HG03060 (cell line): ENCODE measurements around the gene PDE4D.

ENCODE experiments used
- ATAC-seq: cut with Tn5 transposase; IDR thresholded peaks from one replicate; pipeline ENCODE4 v1.9.1; 2021; ENCODE audit warnings: low read depth, moderate number of reproducible peaks; ENCODE audit not compliant: unreplicated experiment

Gene PDE4D

GRCh38 chr5:59249726-59250125 is 643.8 kb downstream of the PDE4D start:
- ATAC-seq, result no peak

- ATAC-seq, result no peak
Observed at GRCh38 chr5:59249160-59249559, 644.4 kb downstream of the PDE4D start.

GRCh38 chr5:59246882-59247281 is 646.6 kb downstream of the PDE4D start:
- ATAC-seq, result no peak

DNA sequence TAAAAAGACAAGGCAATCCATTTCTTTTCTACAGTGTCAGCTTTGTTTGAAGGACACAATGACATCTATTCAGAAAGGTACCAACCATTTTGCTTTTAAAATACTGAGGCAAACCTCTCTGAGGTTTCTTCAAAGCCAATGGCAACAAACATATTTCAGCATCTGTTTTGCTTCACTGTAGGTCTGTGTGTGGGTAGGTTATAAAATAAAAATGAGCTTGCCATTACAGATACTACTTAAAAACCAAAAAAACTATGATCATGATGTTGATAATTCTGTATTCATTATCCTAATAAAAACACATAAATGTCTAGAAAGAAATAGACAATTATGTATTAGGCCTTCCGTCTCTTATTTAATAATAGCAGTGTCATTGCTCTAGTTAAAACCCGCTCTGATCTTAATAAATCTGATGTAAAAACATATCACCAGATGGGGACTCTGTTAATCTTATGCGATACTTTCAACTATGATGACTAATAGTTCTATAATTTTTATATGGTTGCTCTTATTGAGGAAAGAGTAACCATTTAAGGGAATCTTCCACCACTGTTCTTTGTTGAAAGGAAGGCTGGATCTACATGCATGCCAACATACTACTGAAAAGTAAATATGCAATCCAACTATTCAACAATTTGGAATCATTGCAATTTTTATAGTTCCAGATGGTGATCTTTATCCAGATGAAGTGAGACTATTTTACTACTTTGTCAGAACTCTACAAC is 647.2 kb downstream of the PDE4D start:
- ATAC-seq, result no peak

DNA sequence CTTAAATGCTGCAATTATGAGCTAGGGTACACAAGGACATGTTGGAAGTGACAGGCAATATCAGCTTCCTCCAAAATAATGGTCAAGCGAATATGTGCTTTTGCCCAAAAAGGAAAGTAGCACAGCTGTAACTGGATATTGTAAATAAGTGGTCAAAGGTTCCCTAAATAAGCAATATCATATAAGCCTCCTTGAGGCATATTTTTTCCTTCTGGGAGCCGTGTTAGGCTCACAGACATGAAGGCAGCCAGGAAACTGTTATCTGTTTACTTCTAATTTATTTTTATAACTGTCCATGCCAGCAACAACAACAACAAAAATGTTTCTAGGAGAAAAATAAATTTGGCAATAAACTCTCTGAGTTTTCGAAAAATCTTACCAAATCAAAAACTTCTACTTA is 648.3 kb downstream of the PDE4D start:
- ATAC-seq, result no peak

- no peak for ATAC-seq
Observed at GRCh38 chr5:59241552-59241951, 652.0 kb downstream of the PDE4D start.

GRCh38 chr5:59241119-59241518 is 652.4 kb downstream of the PDE4D start:
- no peak for ATAC-seq

GRCh38 chr5:59238126-59238902 is 655.2 kb downstream of the PDE4D start:
- ATAC-seq, result no peak

- ATAC-seq, result no peak
Observed at GRCh38 chr5:59236986-59237385, 656.5 kb downstream of the PDE4D start.

DNA sequence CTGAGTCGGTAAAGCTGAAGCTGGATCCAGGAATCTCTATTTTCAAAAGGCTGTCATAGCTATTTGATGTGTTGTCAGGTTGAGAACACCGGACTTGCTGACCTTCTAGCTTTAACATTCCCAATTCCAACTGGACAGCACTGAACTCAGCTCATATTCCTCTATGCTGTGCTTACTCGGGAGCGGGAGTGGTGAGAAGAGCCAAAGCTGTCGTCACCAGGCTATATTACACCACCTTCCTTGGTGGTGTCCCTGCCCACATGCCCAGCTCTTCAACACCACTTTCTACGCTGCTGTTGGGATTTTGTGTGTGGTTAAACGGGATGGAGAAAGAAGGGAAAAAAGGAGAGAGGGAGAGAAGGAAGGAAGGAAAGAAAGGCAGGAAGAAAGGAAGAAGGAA is 657.1 kb downstream of the PDE4D start:
- ATAC-seq, result no peak

GRCh38 chr5:59234236-59234635 is 659.3 kb downstream of the PDE4D start:
- ATAC-seq, result no peak

DNA sequence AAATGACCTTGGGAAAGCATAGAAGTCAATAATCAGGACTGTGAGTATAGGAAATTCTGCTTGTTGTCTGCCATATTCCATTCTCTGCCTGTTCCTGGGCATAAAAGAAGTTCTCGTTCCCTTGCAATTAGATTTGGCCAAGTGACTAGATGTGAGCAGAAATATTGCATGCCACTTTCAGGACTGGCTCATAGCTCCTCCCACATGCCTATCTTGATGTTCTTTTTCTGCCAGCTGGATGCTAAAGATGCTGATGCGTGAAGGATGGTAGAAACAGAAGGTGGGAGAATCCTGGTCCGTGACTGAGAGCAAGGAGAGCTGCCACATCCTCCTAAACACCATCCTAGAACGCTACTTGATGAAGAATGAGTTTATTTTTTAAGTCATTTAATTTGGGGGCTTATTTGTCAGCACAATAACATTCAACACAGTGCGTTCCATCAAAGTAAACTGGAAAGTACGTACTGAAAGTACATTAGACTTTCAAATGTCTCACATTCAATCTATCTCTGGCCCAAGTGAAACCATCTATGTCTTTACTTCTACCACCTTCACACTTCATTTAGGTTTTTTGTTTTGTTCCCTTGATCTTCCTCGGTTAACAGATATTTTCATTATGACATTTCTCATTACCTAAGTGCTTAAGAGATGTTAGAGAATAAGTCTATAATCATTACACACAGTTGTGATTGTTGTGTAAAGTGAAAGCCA is 662.1 kb downstream of the PDE4D start:
- ATAC-seq, result no peak

GRCh38 chr5:59222687-59223511 is 670.6 kb downstream of the PDE4D start:
- no peak for ATAC-seq

- ATAC-seq, result no peak
Observed at GRCh38 chr5:59221769-59222168, 671.8 kb downstream of the PDE4D start.

- no peak for ATAC-seq
Observed at GRCh38 chr5:59218424-59219045, 675.0 kb downstream of the PDE4D start.

DNA sequence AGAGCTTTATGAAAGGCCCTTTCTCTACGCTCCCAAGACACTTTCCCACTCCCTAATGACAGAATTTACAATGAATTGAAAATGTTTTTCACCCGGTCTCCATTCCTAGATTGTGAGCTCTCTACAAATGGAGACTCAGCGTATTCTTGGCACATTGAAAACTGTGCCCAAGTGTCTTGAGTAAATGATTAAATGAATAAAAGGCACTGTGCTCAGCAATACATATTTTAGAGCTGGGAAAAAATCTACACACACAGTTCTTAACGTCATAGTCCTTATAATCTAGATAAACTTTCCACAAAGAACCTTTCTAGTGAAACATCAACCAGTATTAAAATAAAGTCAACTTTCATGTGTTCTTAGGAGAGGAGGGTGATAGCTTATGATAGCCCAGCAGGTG is 676.7 kb downstream of the PDE4D start:
- ATAC-seq, result no peak

GRCh38 chr5:59212596-59212995 is 680.9 kb downstream of the PDE4D start:
- ATAC-seq, result no peak

- ATAC-seq, result no peak
Observed at GRCh38 chr5:59209758-59210359, 683.7 kb downstream of the PDE4D start.

- no peak for ATAC-seq
Observed at GRCh38 chr5:59208474-59208873, 685.1 kb downstream of the PDE4D start.

- no peak for ATAC-seq
Observed at GRCh38 chr5:59207401-59207800, 686.1 kb downstream of the PDE4D start.
